OCI-LY1 (cell line): ENCODE measurements around the gene IL16.

Experiments used
- H2AFZ ChIP-seq: fragments of 200-600 bp; sonication (generic), shearing (Covaris generic); 2 replicates; pipeline ENCODE4 v1.6.0; 2014; ENCODE audit warnings: antibody characterized with exemption, mild to moderate bottlenecking, low read length
- H3F3A ChIP-seq: fragments of 200-600 bp; sonication (generic), shearing (Covaris generic); 2 replicates; pipeline ENCODE4 v1.6.0; 2014; ENCODE audit warnings: mild to moderate bottlenecking, antibody characterized with exemption, low read length, moderate library complexity; ENCODE audit not compliant: insufficient read depth
- H3K27ac ChIP-seq: fragments of 200-600 bp; sonication (generic); 2 replicates; pipeline ENCODE4 v1.5.1; 2014; ENCODE audit warnings: low read length, mixed run types, mild to moderate bottlenecking, low read depth; ENCODE audit not compliant: poor library complexity, severe bottlenecking
- H3K27me3 ChIP-seq: fragments of 200-600 bp; sonication (generic); 2 replicates; pipeline ENCODE4 v1.6.0; 2014; ENCODE audit warnings: antibody characterized with exemption, mild to moderate bottlenecking, low read length, moderate library complexity; ENCODE audit not compliant: insufficient read depth
- H3K36me3 ChIP-seq: fragments of 200-600 bp; sonication (generic); 2 replicates; pipeline ENCODE4 v1.6.1; 2014; ENCODE audit warnings: mild to moderate bottlenecking, antibody characterized with exemption, low read length, moderate library complexity, mixed read lengths; ENCODE audit not compliant: insufficient read depth
- H3K4me1 ChIP-seq: fragments of 200-600 bp; sonication (generic); 2 replicates; pipeline ENCODE4 v1.5.1; 2014; ENCODE audit warnings: mild to moderate bottlenecking, low read length, moderate library complexity; ENCODE audit not compliant: insufficient read depth, severe bottlenecking
- H3K4me2 ChIP-seq: fragments of 200-600 bp; sonication (generic), shearing (Covaris generic); 2 replicates; pipeline ENCODE4 v1.6.1; 2014; ENCODE audit warnings: low read length
- H3K4me3 ChIP-seq: fragments of 200-600 bp; sonication (generic); 2 replicates; pipeline ENCODE4 v1.5.1; 2014; ENCODE audit warnings: low read length, low read depth, mild to moderate bottlenecking, mixed read lengths; ENCODE audit not compliant: poor library complexity, severe bottlenecking
- H3K79me2 ChIP-seq: fragments of 200-600 bp; shearing (Covaris generic); 2 replicates; pipeline ENCODE4 v1.6.1; 2016; ENCODE audit warnings: mixed run types, low read length, mixed read lengths; ENCODE audit not compliant: insufficient read depth
- H3K9ac ChIP-seq: fragments of 200-600 bp; sonication (generic), shearing (Covaris generic); 2 replicates; pipeline ENCODE4 v1.6.1; 2014; ENCODE audit warnings: mild to moderate bottlenecking, low read length, mixed read lengths
- H3K9me2 ChIP-seq: fragments of 200-600 bp; sonication (generic), shearing (Covaris generic); 2 replicates; pipeline ENCODE4 v1.6.1; 2014; ENCODE audit warnings: low read depth, mild to moderate bottlenecking, low read length, mixed read lengths
- H3K9me3 ChIP-seq: fragments of 200-600 bp; shearing (Covaris generic); 2 replicates; pipeline ENCODE4 v1.6.1; 2014; ENCODE audit warnings: low read length, mixed read lengths
- H4K20me1 ChIP-seq: fragments of 200-600 bp; sonication (generic), shearing (Covaris generic); 2 replicates; pipeline ENCODE4 v1.6.0; 2016; ENCODE audit warnings: mild to moderate bottlenecking, low read length; ENCODE audit not compliant: insufficient read depth
- CTCF ChIP-seq: fragments of 200-600 bp; sonication (generic), shearing (Covaris generic); IDR thresholded peaks from 2 replicates; pipeline ENCODE4 v1.5.1; 2017; ENCODE audit warnings: mild to moderate bottlenecking, antibody characterized with exemption, low read length, moderate library complexity, mixed read lengths
- EZH2 ChIP-seq: fragments of 200-600 bp; sonication (generic), shearing (Covaris generic); IDR thresholded peaks from 2 replicates; pipeline ENCODE4 v1.8.0; 2017; ENCODE audit warnings: borderline replicate concordance, mixed run types, mild to moderate bottlenecking, antibody characterized with exemption, low read length, moderate library complexity, mixed read lengths

The IL16 gene

GRCh38 chr15:81253846-81254245, 57.2 kb downstream of the IL16 start:
- H3K36me3 ChIP-seq, result no peaks in the 10 kb centered on the region
- no peaks in the 10 kb centered on the region for H3K9me2 ChIP-seq
- no peaks in the 10 kb centered on the region for H3K79me2 ChIP-seq
- H2AFZ ChIP-seq, result no peak overlapping the region
- H3K4me2 ChIP-seq, result no peak overlapping the region
- no peaks in the 10 kb centered on the region for H3K27me3 ChIP-seq
- TF ChIP-seq EZH2 (no peak), CTCF (no peak)
- H3K4me3 ChIP-seq, result no peak overlapping the region
- H3K4me1 ChIP-seq, result no peaks in the 10 kb centered on the region
- H3K9me3 ChIP-seq, result no peaks in the 10 kb centered on the region
- no peak overlapping the region for H3K27ac ChIP-seq
- no peaks in the 10 kb centered on the region for H4K20me1 ChIP-seq
- H3K9ac ChIP-seq, result no peak overlapping the region
- H3F3A ChIP-seq, result no peaks in the 10 kb centered on the region

GRCh38 chr15:81254277-81254915, 57.7 kb downstream of the IL16 start:
- Histone ChIP-seq H3K27ac (no peak overlapping the region), H3K4me2 (no peak overlapping the region), H3K9me3 (no peaks in the 10 kb centered on the region), H4K20me1 (no peaks in the 10 kb centered on the region), H3K79me2 (no peaks in the 10 kb centered on the region), H3K36me3 (no peaks in the 10 kb centered on the region), H3K4me1 (no peaks in the 10 kb centered on the region), H3K27me3 (no peaks in the 10 kb centered on the region), H3K9me2 (no peaks in the 10 kb centered on the region), H3K9ac (no peak overlapping the region), H3F3A (no peaks in the 10 kb centered on the region), H3K4me3 (no peak overlapping the region), H2AFZ (no peak overlapping the region)
- TF ChIP-seq CTCF (no peak), EZH2 (no peak)

- Histone ChIP-seq H3K9me2 (no peaks in the 10 kb centered on the region), H3K79me2 (no peaks in the 10 kb centered on the region), H3K4me3 (no peak overlapping the region), H2AFZ (no peak overlapping the region), H3F3A (no peaks in the 10 kb centered on the region), H3K4me2 (no peak overlapping the region), H4K20me1 (no peaks in the 10 kb centered on the region), H3K27me3 (no peaks in the 10 kb centered on the region), H3K9me3 (no peaks in the 10 kb centered on the region), H3K9ac (no peak overlapping the region), H3K36me3 (no peaks in the 10 kb centered on the region), H3K4me1 (no peaks in the 10 kb centered on the region), H3K27ac (no peak overlapping the region)
- no peak for TF ChIP-seq EZH2
- no peak for TF ChIP-seq CTCF
Measured at GRCh38 chr15:81254916-81255290, 58.2 kb downstream of the IL16 start.
